Right renal pelvis (tissue), 4 donors: Measurements from ENCODE around the gene VGLL2. TPM values are rescaled to one million over a fixed set of nuclear protein-coding genes. Genes with fewer than 3 reads are reported as not detected.
"Not testable (repeated sequence)": the region's sequence is repeated elsewhere in the genome, so short reads cannot be mapped to it uniquely, and the experiment has no call there.

Experiments
- DNase-seq, 4 donors: peaks; one replicate each; pipeline ENCODE4 v3.0.0-alpha.2; 2013; ENCODE audit warnings: low read depth in 4 of 4, low spot score in 3 of 4, missing footprints in 1 of 4
- polyA plus RNA-seq, 4 donors: library from polyadenylated mRNA; unstranded; fragments of 120-200 nt; gene quantifications; one replicate each; pipeline ENCODE4 v1.2.1, GENCODE V29; 2013; ENCODE audit not compliant: insufficient read length in 4 of 4

The VGLL2 gene, protein sequence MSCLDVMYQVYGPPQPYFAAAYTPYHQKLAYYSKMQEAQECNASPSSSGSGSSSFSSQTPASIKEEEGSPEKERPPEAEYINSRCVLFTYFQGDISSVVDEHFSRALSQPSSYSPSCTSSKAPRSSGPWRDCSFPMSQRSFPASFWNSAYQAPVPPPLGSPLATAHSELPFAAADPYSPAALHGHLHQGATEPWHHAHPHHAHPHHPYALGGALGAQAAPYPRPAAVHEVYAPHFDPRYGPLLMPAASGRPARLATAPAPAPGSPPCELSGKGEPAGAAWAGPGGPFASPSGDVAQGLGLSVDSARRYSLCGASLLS
- not detected for polyA plus RNA-seq

DNA sequence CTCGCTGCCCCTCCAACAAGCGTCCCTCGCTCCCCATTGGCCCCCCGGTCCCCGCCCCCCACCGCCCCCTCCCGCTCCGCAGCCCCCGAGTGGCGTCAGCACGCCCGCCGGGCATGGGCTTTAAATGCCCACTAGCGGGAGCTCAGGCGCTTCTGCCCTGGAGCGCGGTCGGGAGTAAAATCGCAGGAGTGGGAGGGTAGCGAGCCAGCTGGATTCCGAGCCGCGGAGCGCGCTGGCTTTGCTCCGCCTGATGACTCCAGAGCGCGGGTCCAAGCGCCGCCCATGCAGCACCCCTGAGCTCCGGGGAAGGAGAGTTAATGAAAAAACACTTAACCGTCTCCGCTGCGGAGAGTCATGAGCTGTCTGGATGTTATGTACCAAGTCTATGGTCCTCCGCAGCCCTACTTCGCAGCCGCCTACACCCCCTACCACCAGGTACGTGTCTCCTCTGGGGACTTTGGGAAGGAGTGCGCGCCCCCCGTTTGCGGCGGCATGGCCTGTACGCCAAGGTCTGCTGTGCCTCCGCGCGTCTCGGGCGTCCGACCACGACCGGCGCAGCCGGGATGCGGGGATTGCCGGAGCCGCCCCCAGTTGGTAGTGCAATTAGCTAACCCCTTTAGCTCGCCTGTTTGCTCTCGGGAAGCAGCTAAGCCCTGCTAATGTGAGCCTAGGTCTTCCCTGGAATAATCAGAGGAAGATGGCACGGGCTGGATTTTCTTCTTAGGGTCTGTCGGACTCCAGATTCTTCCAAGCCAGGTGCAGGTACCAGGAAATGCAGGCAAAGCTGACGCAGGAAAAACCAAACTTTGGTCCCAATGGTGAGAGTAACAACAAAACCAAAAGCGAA is at the start of gene VGLL2:
Gene VGLL2, plus strand, starts transcription at position 149 of the 847 bp plus-strand sequence. Its CDS starts 206 bp downstream, at position 355.
- DNase-seq, result peak in 2 of 4 donors; percentile 47 to 49

DNA sequence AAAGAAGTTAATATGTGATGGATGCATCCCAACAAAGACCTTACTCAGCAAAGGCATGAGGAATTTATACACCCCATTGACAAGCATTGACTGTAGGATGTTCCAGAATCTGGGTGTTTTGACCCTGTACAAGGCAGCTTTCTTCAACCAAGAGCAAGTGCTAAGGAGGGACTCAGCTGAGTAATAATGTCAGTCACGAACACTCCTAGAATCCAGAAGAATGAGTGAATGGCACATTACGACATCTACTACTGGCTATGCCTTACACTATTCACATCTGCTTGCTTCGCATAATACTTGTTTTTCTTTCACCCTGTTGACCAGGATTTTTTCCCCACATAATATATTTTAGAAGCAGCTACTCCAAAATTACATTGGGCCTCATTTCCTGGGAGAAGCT is 42.5 kb upstream of the VGLL2 start:
- DNase-seq, result no peak

DNA sequence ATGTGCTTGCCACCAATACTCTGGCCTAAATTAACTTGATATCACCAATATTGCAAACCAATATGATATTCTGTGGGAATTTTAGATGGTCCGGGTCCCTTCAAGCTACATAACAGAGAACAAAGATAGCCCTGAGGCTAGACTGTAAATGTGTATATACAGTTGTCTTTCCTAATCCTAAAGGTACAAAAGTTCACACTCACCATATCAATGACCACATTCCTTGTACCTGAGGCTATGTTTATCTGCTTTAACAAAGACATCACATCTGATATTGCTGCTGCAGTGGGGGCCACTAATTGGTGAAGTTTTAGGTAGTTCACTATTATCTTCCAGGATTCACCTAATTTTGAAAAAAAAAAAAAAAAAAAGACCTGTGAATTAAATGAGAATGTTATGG is 38.6 kb upstream of the VGLL2 start:
- DNase-seq, result no peak

DNA sequence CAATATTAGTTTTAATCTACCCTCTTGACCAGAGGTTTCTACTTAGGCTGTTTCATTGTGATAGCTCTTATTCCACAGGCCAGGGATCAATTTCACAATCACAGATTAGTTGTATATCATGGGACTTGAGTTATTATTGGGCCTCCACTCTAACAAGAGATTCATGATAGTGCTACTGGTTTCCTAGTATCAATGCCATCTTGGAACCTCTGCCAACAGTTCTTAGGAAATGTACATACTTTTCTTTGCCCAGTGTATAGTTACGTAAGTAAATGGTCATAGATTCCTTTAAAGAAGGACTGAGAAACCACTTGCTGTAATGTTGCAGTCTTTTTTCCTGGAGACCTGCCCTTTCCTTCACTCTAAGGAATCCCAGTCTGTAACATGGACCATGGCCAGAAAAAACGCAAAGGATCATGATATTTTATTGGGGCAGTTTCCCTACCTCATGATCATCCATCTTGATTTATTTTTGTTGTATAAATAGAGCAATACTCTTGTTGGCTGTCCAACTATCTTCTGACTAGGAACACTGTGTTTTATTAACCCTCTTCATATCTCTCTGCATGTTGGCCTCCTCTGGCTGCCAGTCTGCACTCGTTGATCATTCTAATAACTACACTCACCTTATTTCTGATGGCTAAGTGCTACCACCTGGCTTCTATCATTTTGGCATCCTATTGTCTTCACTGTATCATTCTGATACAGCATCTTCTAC is 38.0 kb upstream of the VGLL2 start:
- DNase-seq, result no peak

DNA sequence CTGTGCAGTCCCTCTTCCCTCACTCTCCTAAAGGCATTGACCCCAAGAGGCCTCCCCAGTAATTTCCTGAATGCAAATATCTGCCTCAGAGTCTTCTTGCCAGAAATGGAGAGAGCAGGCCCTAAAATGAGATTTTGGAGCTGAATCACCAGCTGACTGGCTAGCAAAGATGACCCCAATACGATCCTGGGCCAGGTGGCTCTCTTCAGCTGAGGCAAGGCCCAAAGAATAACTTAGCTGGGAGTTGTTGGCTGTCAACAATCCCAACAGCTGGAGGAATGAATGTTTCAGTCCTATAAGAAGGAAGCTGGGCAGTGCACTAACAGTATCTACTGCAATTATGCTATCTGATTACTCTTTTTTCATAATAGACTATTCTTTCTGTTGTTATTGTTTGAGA is 37.2 kb upstream of the VGLL2 start:
- peak in 1 of 4 donors; percentile 0 for DNase-seq

DNA sequence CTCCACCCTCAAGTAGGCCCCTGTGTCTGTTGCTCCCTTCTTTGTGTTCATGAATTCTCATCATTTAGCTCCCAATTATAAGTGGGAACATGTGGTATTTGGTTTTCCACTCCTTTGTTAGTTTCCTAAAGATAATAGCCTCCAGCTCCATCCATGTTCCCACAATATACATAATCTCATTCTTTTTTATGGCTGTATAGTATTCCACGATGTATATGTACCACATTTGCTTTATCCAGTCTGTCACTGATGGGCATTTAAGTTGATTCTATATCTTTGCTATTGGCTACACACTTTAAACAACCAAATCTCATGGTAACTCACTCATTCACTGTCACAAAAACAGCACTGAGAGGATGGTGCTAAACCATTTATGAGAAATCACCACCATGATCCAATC is 35.5 kb upstream of the VGLL2 start:
- no peak for DNase-seq

DNA sequence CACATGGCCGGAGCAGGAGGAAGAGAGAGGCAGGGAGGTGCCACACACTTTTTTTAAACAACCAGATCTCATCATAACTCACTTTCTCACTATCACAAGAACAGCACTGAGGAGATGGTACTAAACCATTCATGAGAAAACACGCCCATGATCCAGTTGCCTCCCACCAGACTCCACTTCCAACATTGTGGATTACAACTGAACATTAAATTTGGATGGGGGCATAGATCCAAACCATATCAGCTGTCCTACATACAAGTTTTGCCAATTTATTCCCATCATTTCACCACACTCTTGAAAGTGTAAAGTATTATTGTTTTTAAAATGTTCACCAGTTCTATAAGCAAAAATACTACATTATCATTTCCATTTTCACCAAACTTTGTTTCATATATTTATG is 33.9 kb upstream of the VGLL2 start:
- no peak for DNase-seq

DNA sequence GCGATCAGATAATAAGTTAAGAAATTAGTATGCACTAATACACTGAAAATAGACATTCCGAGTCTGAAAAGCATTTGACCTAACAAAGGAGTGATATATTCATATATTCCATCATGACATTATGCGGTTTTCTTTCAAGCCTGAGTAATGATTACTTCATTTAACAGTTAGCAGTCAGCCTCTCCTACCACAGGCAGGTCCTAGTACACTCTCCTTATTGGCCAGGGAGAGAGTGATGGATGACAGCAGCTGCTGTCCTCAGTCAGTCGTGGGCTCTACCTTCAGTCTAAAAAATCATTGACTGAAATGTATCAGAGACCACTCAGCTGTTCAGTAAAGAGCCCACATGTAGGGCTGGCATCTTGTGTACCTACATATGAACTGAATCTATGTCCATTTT is 33.2 kb upstream of the VGLL2 start:
- DNase-seq, result no peak

DNA sequence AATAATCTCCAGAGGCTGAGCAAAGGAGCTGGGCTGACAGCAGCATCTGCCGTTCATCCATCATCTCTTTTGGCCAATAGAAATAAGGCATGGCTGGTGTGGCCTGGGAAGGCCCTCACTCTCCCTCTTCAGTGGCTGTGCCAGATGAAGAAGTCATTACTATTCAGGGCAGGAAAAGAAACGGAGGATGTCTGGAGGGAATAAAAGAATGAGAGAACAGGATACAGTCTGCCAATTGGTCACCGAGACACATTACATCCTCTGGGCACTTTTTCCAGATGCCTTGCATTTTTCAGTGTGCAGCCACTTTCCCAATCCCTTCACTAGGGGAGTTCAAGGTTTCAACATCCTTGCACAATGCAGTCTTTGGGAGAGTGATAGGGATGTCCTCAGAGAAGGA is 32.2 kb upstream of the VGLL2 start:
- DNase-seq, result no peak

DNA sequence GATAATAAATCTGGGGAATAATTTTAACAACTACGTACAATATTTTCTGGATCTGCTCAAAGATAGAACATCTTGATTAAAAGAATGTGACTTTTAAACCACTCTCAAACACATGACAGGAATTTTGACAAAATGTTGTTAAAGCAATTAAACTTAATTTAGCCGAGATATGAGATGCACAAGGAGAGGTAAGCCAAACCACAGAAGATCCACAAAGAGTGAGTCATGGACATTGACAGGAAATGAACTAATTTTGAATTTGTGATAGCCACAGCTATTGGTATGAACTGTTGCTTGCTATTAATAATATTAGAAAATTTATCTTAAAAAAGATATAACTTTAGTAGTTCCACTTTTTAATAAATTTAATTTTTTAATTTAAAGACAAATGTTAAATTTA is 27.8 kb upstream of the VGLL2 start:
- DNase-seq, result no peak

DNA sequence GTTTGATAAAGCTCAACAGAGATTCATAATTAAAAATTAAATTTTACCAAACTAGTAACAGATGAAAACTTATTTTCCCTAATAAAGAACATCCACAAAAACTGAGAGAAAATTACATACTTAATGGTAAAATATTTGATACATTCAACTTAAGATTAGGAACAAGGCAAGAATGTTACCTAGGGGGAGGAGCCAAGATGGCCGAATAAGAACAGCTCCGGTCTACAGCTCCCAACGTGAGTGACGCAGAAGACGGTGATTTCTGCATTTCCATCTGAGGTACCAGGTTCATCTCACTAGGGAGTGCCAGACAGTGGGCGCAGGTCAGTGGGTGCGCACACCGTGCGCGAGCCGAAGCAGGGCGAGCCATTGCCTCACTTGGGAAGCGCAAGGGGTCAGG is 20.8 kb upstream of the VGLL2 start:
- DNase-seq, result not testable (repeated sequence)

DNA sequence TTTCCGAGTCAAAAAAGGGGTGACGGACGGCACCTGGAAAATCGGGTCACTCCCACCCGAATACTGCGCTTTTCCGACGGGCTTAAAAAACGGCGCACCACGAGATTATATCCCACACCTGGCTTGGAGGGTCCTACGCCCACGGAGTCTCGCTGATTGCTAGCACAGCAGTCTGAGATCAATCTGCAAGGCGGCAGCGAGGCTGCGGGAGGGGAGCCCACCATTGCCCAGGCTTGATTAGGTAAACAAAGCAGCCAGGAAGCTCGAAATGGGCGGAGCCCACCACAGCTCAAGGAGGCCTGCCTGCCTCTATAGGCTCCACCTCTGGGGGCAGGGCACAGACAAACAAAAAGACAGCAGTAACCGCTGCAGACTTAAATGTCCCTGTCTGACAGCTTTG is 20.4 kb upstream of the VGLL2 start:
- not testable (repeated sequence) for DNase-seq

DNA sequence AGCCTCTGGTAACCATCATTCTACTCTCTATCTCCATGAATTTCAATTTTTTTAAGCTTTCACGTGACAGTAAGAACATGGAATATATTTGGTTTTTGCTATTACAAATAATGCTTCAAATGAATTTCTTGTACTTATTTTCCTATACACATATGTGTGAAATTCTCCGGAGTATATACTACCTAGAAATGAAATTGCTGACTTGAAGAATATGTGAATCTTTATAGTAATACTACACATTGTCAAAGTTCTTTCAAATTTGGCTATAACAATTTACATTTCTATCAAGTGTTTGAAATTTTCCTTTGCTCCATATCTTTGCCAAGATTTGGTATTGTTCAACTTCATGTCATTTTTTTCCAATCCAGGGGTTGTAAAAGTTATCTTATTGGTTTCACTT is 11.6 kb upstream of the VGLL2 start:
- DNase-seq, result no peak

DNA sequence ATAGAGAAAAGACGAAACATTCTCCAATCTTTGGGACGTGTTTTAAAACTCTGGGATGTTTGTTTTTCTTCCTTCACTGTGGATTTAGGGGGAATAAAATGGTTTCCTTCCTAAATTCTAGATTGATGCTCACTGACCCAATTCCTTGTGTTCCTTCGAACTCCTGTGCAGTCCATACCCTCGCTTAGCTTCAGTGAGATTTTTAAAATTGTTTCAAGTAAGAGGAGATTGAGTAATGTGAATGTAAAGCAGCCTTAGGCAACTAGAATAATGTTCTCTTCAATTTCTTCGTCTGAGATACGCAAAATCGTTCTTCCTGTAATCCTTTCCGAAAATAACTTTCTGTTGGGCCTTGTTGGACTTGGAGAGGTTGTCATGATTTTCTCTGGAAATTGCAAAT is 2.6 kb upstream of the VGLL2 start:
- DNase-seq, result no peak

DNA sequence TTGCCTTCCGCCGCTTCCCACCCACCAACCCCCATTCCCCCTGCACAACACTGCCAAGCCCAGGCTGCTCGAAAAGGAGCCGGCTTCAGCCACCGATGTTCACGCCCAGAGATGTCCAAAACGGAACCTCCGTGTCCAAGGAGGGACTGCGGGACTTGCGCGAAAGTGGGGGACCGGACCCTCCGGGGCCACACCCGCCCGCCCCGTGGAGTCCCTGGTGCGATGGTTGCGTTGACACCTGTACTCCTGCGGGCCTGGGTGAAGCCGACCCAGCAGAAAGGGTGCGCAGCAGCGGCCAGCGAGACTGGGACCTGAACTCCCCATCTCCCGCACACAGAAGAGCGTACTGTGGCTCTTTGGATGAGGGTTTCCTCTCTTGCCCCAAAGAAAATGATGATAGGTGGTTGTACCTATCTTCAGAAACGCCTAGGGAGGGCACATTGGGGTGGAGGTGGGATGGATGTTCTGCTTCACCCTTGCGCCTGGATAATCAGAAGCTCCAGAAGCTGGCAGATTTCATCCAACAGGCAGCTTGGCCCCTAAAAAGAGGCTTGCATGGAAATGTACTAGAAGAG is 1.9 kb upstream of the VGLL2 start:
- DNase-seq, result no peak

DNA sequence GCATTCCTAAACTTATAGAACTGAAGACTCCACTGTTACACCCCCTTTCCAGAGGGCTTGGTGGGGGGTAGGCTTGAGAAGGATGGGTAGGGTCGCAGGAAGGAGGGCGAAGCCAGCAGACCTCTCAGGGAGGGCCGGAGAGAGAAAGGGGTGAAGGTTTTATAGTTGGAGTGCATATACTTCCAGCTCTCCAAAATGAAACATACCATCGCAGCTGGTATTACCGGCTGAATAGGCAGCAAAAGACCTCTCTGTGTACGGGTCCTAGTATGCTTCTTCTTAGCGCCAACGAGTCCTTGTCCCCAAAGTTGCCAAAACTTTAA is 1.0 kb upstream of the VGLL2 start:
- no peak for DNase-seq

DNA sequence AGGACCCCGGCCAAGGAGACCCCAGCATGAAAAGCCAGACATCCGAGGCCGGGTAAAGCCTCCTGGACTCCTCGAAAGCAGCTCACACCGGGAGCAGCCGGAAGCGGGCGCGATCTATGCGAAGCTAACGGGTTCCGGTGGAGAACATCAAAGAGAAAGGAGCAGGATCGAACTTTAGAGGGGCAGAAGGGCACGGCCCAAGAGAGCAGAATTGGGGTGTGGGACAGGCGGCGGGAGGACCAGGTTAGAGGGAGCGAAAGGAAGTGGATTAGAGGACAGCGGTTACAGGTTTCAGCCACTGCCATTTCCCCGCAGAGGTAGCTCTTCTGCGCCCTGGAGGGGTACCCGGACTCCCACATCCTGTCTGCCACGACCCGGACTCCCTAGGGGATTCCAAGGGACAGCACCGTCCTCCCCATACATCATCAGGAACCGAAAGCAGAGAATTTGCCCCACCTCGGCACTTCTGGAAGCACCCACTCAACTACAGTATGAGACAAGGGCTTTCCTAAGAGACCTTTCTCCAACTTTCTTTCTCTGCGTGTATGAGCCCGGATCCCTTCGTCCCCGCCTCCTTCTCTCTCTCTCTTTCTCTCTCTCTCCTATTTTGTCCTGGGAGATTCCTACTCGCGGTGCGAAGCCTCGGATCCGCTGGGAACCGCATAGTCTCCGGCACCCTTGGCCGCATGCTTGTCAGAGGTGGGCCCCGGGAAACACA is 507 bp upstream of the VGLL2 start:
- DNase-seq, result no peak

DNA sequence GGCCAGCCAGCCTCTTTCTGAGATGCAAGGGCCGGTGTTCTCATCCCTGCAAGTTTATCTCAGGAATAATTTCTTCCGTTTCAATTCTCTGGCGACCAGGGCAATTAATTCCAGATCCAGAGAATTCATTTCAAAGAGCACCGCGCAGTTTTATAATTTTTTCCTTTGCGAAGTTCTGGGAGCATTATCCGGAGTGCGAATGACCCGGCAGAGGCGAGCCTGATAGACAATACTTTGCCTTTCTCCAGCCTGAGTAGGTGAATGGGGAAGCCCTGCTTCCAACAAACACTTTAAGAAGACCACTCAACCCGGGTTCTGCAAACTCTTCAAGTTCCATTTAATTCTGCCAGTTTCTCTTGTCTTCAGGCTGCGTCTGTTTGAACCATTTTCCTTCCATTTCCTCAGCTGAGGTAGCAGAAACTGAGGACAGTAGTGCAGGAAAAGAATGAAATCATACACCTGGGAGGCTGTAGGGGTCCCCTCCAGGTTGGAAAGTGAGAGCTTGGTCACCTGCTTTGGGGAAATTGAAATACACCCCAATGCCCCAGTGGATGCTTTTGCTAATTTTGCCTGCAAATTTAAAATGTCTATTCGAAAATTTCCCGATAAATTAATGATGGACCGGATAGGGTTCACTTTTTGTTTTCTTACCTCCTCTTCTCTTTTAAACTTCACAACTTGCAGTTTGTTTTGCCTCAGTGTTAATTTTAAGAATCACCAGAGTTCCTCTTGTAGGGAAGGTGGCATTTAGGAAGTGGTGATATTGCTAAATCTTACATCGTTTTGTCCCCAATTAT is 1.1 kb downstream of the VGLL2 start:
- DNase-seq, result no peak

DNA sequence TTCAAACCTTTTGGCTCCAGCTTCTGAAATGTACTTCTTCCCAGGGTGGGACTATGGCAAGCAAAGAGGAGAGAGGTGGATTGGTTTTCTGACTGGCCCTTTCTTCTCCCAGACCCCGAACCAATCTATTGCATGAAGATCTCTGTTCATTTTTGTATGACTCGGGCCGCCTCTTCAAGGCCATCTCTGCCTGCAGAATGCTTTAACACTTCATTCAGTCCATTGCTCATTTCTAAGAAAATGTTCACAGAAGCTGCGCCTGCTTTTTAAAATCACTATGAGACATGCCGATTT is 1.6 kb downstream of the VGLL2 start:
- no peak for DNase-seq
